GM21717 (cell line): Measurements from ENCODE around the gene YIPF2.
"Not testable (repeated sequence)": the region's sequence is repeated elsewhere in the genome, so short reads cannot be mapped to it uniquely, and the experiment has no call there.

Experiments
- ATAC-seq: cut with Tn5 transposase; IDR thresholded peaks from one replicate; pipeline ENCODE4 v1.9.1; 2021; ENCODE audit warnings: mild to moderate bottlenecking, moderate library complexity; ENCODE audit not compliant: unreplicated experiment

The YIPF2 gene

DNA sequence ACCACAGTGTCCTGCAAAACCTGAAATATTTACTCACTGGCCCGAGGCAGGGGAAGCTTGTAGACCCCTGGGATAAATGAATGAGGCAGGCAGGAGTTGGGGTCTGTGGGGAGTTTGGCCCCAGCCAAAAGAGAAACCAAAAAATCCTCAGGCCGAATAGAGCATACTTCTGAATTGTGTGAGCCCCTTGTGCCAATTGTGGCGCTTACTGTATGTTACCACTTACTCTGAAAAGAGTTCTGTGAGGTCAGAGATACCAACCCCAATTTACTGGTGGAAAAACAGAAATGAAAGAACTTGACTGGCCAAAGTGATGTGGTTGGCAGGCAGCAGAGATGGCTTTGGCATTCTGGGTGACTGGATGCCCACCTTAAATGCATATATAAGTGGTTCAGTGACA, 50.2 kb downstream of the YIPF2 start:
- no peak for ATAC-seq

DNA sequence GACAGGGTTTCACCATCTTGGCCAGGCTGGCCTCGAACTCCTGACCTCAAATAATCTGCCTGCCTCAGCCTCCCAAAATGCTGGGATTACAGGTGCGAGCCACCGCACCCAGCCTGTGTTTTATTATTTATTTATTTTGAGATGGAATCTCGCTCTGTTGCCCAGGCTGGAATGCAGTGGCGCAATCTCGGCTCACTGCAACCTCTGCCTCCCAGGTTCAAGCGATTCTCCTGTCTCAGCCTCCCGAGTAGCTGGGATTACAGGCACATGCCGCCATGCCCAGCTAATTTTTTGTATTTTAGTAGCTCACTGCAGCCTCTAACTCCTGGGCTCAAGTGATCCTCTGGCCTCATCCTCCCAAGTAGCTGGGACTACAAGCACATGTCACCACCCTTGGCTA, 50.8 kb downstream of the YIPF2 start:
- ATAC-seq = not testable (repeated sequence)

DNA sequence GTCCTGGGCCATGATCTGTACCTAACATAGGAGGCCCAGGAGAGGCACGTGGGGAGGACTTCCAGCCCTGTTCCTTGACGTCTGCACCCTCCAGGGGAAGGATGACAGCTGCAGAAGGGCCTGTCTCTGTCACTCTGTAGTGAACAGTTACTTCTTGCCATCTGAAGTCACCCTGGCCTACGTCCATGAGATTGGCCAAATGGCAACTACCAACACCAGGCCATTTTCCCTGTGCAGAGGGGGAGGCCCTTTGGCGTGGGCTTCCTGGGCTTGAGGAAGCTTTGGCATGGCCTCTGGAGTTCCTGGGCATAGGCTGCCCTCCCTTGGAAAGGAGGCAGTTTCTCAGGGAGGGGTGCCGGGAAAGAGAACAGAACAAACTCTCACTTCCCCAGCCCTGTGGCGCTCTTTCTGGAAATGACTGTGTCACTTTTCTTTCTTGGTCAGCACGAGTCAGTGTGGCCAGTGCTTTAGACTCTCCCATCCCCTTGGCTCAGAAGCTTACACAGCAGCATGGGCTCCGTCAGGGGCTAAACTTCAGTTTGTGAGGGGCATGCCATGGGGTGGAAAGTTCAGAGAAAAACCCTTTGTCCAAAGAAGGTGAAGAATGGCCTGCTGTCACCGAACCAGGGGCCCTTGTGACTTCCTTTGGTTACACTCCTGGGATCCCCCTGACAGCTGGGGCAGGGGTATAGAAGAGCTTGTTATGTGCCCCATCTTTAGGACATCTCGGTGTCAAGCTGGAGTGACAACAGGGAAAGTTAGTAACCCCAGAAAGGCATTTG, 51.8 kb downstream of the YIPF2 start:
- ATAC-seq = peak; percentile 44

DNA sequence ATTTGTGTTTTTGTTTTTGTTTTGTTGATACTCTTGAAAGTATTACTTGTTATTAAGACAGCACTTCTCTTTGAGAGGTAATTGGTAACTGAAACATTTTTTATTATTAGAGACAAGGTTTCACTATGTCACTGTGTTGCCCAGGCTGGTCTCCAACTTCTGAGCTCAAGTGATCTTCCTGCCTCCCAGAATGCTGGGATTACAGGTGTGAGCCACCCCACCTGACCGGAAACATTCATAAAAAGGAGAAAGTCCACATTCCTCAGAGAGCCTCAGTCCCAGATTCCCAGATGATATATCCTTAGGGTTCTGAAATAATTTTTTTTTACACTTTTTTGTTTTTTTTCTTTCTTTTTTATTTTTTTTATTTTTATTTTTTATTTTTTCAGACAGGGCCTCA, 54.4 kb downstream of the YIPF2 start:
- ATAC-seq = no peak

DNA sequence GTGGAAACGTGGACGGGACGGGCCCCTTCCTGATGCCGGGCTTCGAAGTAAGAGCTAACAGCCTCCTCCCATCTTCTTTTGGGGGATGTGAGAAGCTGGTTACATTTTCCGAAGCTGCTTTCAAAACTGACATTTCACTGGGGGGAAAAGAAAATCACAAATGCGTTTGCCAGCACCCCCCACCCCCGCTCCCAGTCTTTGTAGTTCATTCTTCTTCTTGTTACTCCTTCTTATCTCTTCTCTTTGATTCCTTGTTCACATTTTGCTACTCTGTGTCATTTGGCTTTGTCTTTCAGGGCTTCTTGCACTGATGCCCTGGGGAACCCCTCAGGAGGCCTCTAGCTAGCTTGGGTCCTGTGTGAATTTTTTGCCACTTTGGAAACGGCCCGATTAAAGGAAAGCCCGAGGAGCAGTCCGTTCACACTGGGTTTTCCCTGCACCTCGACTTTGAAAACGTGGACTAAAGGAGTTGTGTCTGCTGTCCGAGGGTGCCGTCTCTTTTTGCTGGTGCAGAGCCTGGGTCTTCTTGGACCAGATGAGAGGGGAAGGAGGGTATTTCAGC, 55.8 kb downstream of the YIPF2 start:
- ATAC-seq = no peak
